ENCODE measurements around the gene HYAL2. TPM values are rescaled to one million over a fixed set of nuclear protein-coding genes. Genes with fewer than 3 reads are reported as not detected.

HYAL2 gene
- total RNA-seq, 1 donor from 2014 or later: 70.0 TPM

Other genes starting within 250 kb of the HYAL2 start
- gene RBM5, start 233.8 kb downstream of the HYAL2 start, total RNA-seq: 61.7 and 103 TPM in 2 replicates
- gene SEMA3F, start 167.4 kb downstream of the HYAL2 start, total RNA-seq: 6.5 and 20.9 TPM in 2 replicates
- gene GNAT1, start 131.1 kb downstream of the HYAL2 start, total RNA-seq: not detected in 2 replicates
- not detected in 2 replicates for gene SLC38A3, start 117.5 kb downstream of the HYAL2 start, total RNA-seq
- gene GNAI2, start 86.5 kb downstream of the HYAL2 start, total RNA-seq: 252 and 308 TPM in 2 replicates
- gene SEMA3B, start 53.6 kb downstream of the HYAL2 start, total RNA-seq: 1.4 and 3.4 TPM in 2 replicates
- not detected in 2 replicates for gene LSMEM2, start 43.7 kb downstream of the HYAL2 start, total RNA-seq
- gene IFRD2, start 30.3 kb downstream of the HYAL2 start, total RNA-seq: 47.1 and 55.2 TPM in 2 replicates
- 6.5 and 7.8 TPM in 2 replicates for gene HYAL3, start 23.3 kb downstream of the HYAL2 start, total RNA-seq
- gene NAA80, start 23.3 kb downstream of the HYAL2 start, total RNA-seq: 8.1 and 11.8 TPM in 2 replicates
- 5.0 and 6.1 TPM in 2 replicates for gene HYAL1, start 19.2 kb downstream of the HYAL2 start, total RNA-seq
- 15.2 and 23.3 TPM in 2 replicates for gene TUSC2, start 5.5 kb upstream of the HYAL2 start, total RNA-seq
- gene RASSF1, start 18.1 kb upstream of the HYAL2 start, total RNA-seq: 36.5 and 37.7 TPM in 2 replicates
- gene ZMYND10, start 23.0 kb upstream of the HYAL2 start, total RNA-seq: under 0.01 TPM in 1 of 2 replicates, not detected in the other
- 18.6 and 20.7 TPM in 2 replicates for gene NPRL2, start 28.0 kb upstream of the HYAL2 start, total RNA-seq
- gene CYB561D2, start 28.1 kb upstream of the HYAL2 start, total RNA-seq: 23.1 and 44.6 TPM in 2 replicates
- 67.6 and 73.3 TPM in 2 replicates for gene TMEM115, start 36.8 kb upstream of the HYAL2 start, total RNA-seq
- gene CACNA2D2, start 180.9 kb upstream of the HYAL2 start, total RNA-seq: not detected in 2 replicates
- gene C3orf18, start 245.0 kb upstream of the HYAL2 start, total RNA-seq: 4.5 and 11.9 TPM in 2 replicates
- gene HEMK1, start 246.8 kb upstream of the HYAL2 start, total RNA-seq: 6.8 and 19.5 TPM in 2 replicates